Hypothalamus (tissue), 51 donors: ENCODE measurements around the gene DMRT2.
A peak's percentile ranks its signal among the peaks of the same experiment; 100 is the strongest.

Experiments
- DNase-seq, 51 donors: peaks; one replicate each; lab custom pipeline; 2025; lab: John Stamatoyannopoulos, UW

DMRT2 gene

GRCh38 chr9:1046639-1047572 is 3.3 kb upstream of the DMRT2 start:
- DNase-seq: no peak

GRCh38 chr9:1047591-1048230 is 2.4 kb upstream of the DMRT2 start:
- DNase-seq: peak in 2 of 51 donors; percentile 18 to 22

GRCh38 chr9:1048231-1048619 is 1.9 kb upstream of the DMRT2 start:
- no peak for DNase-seq

- no peak for DNase-seq
These were observed 1.3 kb upstream of the DMRT2 start for GRCh38 chr9:1048811-1049210.

GRCh38 chr9:1049641-1050040 is 516 bp upstream of the DMRT2 start:
- peak in 1 of 51 donors; percentile 39 for DNase-seq

GRCh38 chr9:1051210-1051583 is 1.0 kb downstream of the DMRT2 start:
- peak in 2 of 51 donors; percentile 13 to 20 for DNase-seq

GRCh38 chr9:1051584-1052275 is 1.6 kb downstream of the DMRT2 start:
- DNase-seq: peak in 25 of 51 donors; percentile 12 to 69 (median 41)

GRCh38 chr9:1052365-1053281 is 2.5 kb downstream of the DMRT2 start:
- DNase-seq: peak in 7 of 51 donors; percentile 4 to 53 (median 25)

GRCh38 chr9:1053282-1053621 is 3.1 kb downstream of the DMRT2 start:
- no peak for DNase-seq

GRCh38 chr9:1053986-1054425 is 3.8 kb downstream of the DMRT2 start:
- no peak for DNase-seq

- no peak for DNase-seq
These were observed 5.0 kb downstream of the DMRT2 start for GRCh38 chr9:1055166-1055565.

GRCh38 chr9:1057910-1058309 is 7.8 kb downstream of the DMRT2 start:
- peak in 30 of 51 donors; percentile 25 to 82 (median 61) for DNase-seq

GRCh38 chr9:1058826-1059487 is 8.8 kb downstream of the DMRT2 start:
- DNase-seq: no peak

GRCh38 chr9:1065130-1065529 is 15.0 kb downstream of the DMRT2 start:
- DNase-seq: no peak

- no peak for DNase-seq
These were observed 20.5 kb downstream of the DMRT2 start for GRCh38 chr9:1070692-1071091.

GRCh38 chr9:1071730-1072129 is 21.6 kb downstream of the DMRT2 start:
- DNase-seq: no peak

GRCh38 chr9:1073497-1073896 is 23.3 kb downstream of the DMRT2 start:
- DNase-seq: no peak

- DNase-seq: no peak
These were observed 27.5 kb downstream of the DMRT2 start for GRCh38 chr9:1077616-1078015.

GRCh38 chr9:1083325-1083913 is 33.3 kb downstream of the DMRT2 start:
- peak in 47 of 51 donors; percentile 1 to 82 (median 37) for DNase-seq
